GM18517 (cell line): ENCODE measurements around the gene MMP11.

Experiments
- ATAC-seq: cut with Tn5 transposase; IDR thresholded peaks from one replicate; pipeline ENCODE4 v1.9.1; 2021; ENCODE audit warnings: mild to moderate bottlenecking, moderate library complexity; ENCODE audit not compliant: unreplicated experiment

The MMP11 gene

GRCh38 chr22:23800297-23801237, 27.9 kb downstream of the MMP11 start:
- no peak for ATAC-seq

GRCh38 chr22:23801238-23801821, 28.7 kb downstream of the MMP11 start:
- ATAC-seq = no peak

- ATAC-seq = no peak
These were observed 29.3 kb downstream of the MMP11 start for GRCh38 chr22:23801886-23802377.

- ATAC-seq = no peak
These were observed 30.6 kb downstream of the MMP11 start for GRCh38 chr22:23803001-23803819.

GRCh38 chr22:23804781-23805291, 32.2 kb downstream of the MMP11 start:
- ATAC-seq = no peak

GRCh38 chr22:23806837-23807236, 34.2 kb downstream of the MMP11 start:
- no peak for ATAC-seq

- ATAC-seq = no peak
These were observed 39.7 kb downstream of the MMP11 start for GRCh38 chr22:23812378-23812777.

- no peak for ATAC-seq
These were observed 43.0 kb downstream of the MMP11 start for GRCh38 chr22:23815541-23816155.

- ATAC-seq = no peak
These were observed 43.7 kb downstream of the MMP11 start for GRCh38 chr22:23816156-23816976.

GRCh38 chr22:23817146-23817545, 44.5 kb downstream of the MMP11 start:
- no peak for ATAC-seq

- ATAC-seq = no peak
These were observed 45.9 kb downstream of the MMP11 start for GRCh38 chr22:23818541-23818940.

- ATAC-seq = no peak
These were observed 48.1 kb downstream of the MMP11 start for GRCh38 chr22:23820748-23821211.

- ATAC-seq = no peak
These were observed 49.5 kb downstream of the MMP11 start for GRCh38 chr22:23822101-23822671.

- no peak for ATAC-seq
These were observed 50.7 kb downstream of the MMP11 start for GRCh38 chr22:23823331-23823791.

GRCh38 chr22:23824476-23825245, 52.0 kb downstream of the MMP11 start:
- no peak for ATAC-seq

- no peak for ATAC-seq
These were observed 52.7 kb downstream of the MMP11 start for GRCh38 chr22:23825246-23825905.

GRCh38 chr22:23826510-23827350, 54.1 kb downstream of the MMP11 start:
- no peak for ATAC-seq
